ENCODE results near the gene DLGAP1. TPM values are rescaled to one million over a fixed set of nuclear protein-coding genes. Genes with fewer than 3 reads are reported as not detected.

The DLGAP1 gene
- total RNA-seq, 1 experiment from 2014 or later = not detected

DNA sequence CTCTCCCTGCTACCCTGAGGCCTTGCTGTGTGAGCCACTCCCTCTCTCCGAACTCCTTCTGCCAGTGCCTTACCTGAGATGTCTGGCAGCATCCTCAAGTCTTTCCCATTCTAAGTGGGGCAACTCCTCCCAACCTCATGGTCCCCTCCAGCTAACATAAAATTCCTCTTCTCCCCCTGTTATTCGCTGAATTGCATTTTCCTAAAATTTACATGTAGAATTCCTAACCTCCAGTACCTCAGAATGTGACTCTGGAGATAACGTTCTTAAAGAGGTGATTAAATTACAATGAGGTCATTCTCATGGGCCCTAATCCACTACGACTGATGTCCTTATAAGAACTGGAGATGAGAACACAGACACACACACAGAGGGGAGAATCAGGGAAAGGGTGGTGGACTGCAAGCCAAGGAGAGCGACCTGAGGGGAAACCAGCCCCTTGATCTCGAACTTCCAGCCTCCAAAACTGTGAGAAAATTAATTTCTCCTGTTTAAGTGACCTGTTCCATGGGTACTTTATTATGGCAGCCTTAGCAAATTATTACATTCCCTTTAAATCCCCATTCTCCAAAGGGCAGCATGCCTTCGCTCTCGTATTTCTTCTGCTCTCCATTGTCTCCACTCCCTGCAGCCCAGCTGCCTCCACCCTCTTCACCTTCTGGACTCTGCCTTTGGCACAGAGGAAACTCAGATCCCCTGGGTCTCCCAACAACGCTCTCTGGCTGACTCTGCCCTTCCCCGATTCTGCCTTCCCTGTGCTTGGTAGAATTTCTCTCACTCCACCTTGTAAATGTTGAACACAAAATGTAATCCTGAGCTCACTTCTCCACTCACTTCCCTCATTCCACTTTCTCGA, 934.6 kb downstream of the DLGAP1 start:
- ChIA-PET CTCF (no interaction called here), POLR2A (no interaction called here)
- no peak overlapping the region for H3K4me3 Mint-ChIP-seq (ENCODE audit: unreplicated experiment)
- H3K36me3 Mint-ChIP-seq (ENCODE audit: insufficient read depth, unreplicated experiment) = no peaks in the 10 kb centered on the region
- H3K4me1 Mint-ChIP-seq (ENCODE audit: insufficient read depth, unreplicated experiment) = no peaks in the 10 kb centered on the region
- H3K9me3 Mint-ChIP-seq (ENCODE audit: unreplicated experiment) = no peaks in the 10 kb centered on the region
- intact Hi-C loops (cut with micrococcal nuclease) = no loop called here
- no peak for DNase-seq (ENCODE audit: unreplicated experiment)
- no peak overlapping the region for H3K27ac Mint-ChIP-seq (ENCODE audit: low read depth, unreplicated experiment)
- TF ChIP-seq CTCF (IDR thresholded peaks at IDR 0.05; ENCODE audit: unreplicated experiment) = no peak
- no TSS peak for BruUV-seq (replicated peaks)
- peaks cover 13% of the 10 kb centered on the region for H3K27me3 Mint-ChIP-seq (ENCODE audit: insufficient read depth, unreplicated experiment)

DNA sequence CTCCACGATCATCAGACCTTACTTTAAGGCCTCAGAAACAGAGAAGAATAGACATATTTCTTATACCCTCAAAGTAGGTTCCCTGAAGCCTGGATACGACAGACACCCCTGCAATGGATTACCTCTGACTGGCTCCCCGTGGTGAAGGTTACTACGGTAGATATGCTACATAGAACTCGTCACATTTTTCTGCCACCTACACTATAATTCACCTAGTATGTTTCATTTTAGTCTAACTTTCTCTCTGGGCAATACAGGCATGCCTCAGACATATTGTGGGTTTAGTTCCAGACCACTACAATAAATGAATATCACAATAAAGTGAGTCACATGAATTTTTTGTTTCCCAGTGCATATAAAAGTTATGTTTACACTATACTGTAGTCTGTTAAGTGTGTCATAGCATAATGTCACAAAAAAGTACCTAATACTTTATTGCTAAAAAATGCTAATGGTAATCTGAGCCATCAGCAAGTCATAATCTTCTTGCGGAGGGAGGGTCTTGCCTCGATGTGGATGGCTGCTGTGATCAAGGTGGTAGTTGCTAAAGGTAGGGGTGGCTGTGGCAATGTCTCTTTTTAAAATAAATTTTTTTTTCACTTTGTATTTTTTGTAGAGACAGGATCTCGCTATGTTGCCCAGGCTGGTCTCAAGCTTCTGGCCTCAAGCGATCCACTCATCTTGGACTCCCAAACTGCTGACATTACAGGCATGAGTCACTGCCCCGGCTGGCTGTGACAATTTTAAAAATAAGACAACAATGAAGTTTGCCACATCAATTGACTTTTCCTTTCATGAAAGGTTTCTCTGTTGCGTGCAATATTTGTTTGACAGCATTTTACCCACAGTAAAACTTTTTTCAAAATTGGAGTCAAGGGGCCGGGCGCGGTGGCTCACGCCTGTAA, 940.5 kb downstream of the DLGAP1 start:
- Mint-ChIP-seq H3K27me3 (ENCODE audit: insufficient read depth, unreplicated experiment) (no peaks in the 10 kb centered on the region), H3K36me3 (ENCODE audit: insufficient read depth, unreplicated experiment) (no peaks in the 10 kb centered on the region), H3K9me3 (ENCODE audit: unreplicated experiment) (no peaks in the 10 kb centered on the region), H3K27ac (ENCODE audit: low read depth, unreplicated experiment) (no peak overlapping the region), H3K4me3 (ENCODE audit: unreplicated experiment) (no peak overlapping the region), H3K4me1 (ENCODE audit: insufficient read depth, unreplicated experiment) (peaks cover 16% of the 10 kb centered on the region)
- intact Hi-C loops (cut with micrococcal nuclease) = no loop called here
- BruUV-seq (replicated peaks) = no TSS peak
- TF ChIP-seq CTCF (IDR thresholded peaks at IDR 0.05; ENCODE audit: unreplicated experiment) = no peak
- POLR2A ChIA-PET = no interaction called here
- CTCF ChIA-PET = interaction anchor here (0.5 to 0.7 kb wide), 2 partner anchors 80 to 554 kb away, joined by 3 read pairs; no protein-coding TSS in a partner anchor
- DNase-seq (ENCODE audit: unreplicated experiment) = no peak

- Mint-ChIP-seq H3K27ac (ENCODE audit: low read depth, unreplicated experiment) (no peak overlapping the region), H3K4me3 (ENCODE audit: unreplicated experiment) (no peak overlapping the region), H3K36me3 (ENCODE audit: insufficient read depth, unreplicated experiment) (no peaks in the 10 kb centered on the region), H3K27me3 (ENCODE audit: insufficient read depth, unreplicated experiment) (no peaks in the 10 kb centered on the region), H3K9me3 (ENCODE audit: unreplicated experiment) (no peaks in the 10 kb centered on the region), H3K4me1 (ENCODE audit: insufficient read depth, unreplicated experiment) (peaks cover 16% of the 10 kb centered on the region)
- ChIA-PET POLR2A (interaction anchor here (0.6 kb wide), 1 partner anchor 27 kb away, joined by 3 read pairs; no protein-coding TSS in a partner anchor), CTCF (interaction anchor here (0.7 kb wide), 1 partner anchor 82 kb away, joined by 3 read pairs; no protein-coding TSS in a partner anchor)
- no peak for DNase-seq (ENCODE audit: unreplicated experiment)
- no peak for TF ChIP-seq CTCF (IDR thresholded peaks at IDR 0.05; ENCODE audit: unreplicated experiment)
- BruUV-seq (replicated peaks) = no TSS peak
- intact Hi-C loops (cut with micrococcal nuclease) = no loop called here
Observed at GRCh38 chr18:3513481-3513880, 941.6 kb downstream of the DLGAP1 start.

GRCh38 chr18:3511980-3512379, 943.1 kb downstream of the DLGAP1 start:
- Mint-ChIP-seq H3K9me3 (ENCODE audit: unreplicated experiment) (no peaks in the 10 kb centered on the region), H3K4me1 (ENCODE audit: insufficient read depth, unreplicated experiment) (peaks cover 16% of the 10 kb centered on the region), H3K36me3 (ENCODE audit: insufficient read depth, unreplicated experiment) (no peaks in the 10 kb centered on the region), H3K27ac (ENCODE audit: low read depth, unreplicated experiment) (no peak overlapping the region), H3K27me3 (ENCODE audit: insufficient read depth, unreplicated experiment) (no peaks in the 10 kb centered on the region), H3K4me3 (ENCODE audit: unreplicated experiment) (no peak overlapping the region)
- TF ChIP-seq CTCF (IDR thresholded peaks at IDR 0.05; ENCODE audit: unreplicated experiment) = no peak
- POLR2A ChIA-PET = interaction anchor here (0.5 to 1.8 kb wide), 7 partner anchors 9 to 141 kb away, joined by 3 to 7 read pairs (median 3); no protein-coding TSS in a partner anchor
- intact Hi-C loops (cut with micrococcal nuclease) = no loop called here
- BruUV-seq (replicated peaks) = no TSS peak
- DNase-seq (ENCODE audit: unreplicated experiment) = peak; percentile 78
- CTCF ChIA-PET = no interaction called here
